Effector CD4-positive, alpha-beta T cell (primary cell): ENCODE results near the gene PLA2G6.
A peak's percentile ranks its signal among the peaks of the same experiment; 100 is the strongest.

Experiments used
- DNase-seq: peaks from one replicate; pipeline ENCODE4 v3.0.0-alpha.2; 2020
- total RNA-seq: gene quantifications from one replicate; lab custom pipeline; 2026; lab: John Stamatoyannopoulos, UW

PLA2G6 gene, protein sequence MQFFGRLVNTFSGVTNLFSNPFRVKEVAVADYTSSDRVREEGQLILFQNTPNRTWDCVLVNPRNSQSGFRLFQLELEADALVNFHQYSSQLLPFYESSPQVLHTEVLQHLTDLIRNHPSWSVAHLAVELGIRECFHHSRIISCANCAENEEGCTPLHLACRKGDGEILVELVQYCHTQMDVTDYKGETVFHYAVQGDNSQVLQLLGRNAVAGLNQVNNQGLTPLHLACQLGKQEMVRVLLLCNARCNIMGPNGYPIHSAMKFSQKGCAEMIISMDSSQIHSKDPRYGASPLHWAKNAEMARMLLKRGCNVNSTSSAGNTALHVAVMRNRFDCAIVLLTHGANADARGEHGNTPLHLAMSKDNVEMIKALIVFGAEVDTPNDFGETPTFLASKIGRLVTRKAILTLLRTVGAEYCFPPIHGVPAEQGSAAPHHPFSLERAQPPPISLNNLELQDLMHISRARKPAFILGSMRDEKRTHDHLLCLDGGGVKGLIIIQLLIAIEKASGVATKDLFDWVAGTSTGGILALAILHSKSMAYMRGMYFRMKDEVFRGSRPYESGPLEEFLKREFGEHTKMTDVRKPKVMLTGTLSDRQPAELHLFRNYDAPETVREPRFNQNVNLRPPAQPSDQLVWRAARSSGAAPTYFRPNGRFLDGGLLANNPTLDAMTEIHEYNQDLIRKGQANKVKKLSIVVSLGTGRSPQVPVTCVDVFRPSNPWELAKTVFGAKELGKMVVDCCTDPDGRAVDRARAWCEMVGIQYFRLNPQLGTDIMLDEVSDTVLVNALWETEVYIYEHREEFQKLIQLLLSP
- 54.2 reads per million, percentile 70 among the genes with 10 or more reads in this experiment for total RNA-seq

DNA sequence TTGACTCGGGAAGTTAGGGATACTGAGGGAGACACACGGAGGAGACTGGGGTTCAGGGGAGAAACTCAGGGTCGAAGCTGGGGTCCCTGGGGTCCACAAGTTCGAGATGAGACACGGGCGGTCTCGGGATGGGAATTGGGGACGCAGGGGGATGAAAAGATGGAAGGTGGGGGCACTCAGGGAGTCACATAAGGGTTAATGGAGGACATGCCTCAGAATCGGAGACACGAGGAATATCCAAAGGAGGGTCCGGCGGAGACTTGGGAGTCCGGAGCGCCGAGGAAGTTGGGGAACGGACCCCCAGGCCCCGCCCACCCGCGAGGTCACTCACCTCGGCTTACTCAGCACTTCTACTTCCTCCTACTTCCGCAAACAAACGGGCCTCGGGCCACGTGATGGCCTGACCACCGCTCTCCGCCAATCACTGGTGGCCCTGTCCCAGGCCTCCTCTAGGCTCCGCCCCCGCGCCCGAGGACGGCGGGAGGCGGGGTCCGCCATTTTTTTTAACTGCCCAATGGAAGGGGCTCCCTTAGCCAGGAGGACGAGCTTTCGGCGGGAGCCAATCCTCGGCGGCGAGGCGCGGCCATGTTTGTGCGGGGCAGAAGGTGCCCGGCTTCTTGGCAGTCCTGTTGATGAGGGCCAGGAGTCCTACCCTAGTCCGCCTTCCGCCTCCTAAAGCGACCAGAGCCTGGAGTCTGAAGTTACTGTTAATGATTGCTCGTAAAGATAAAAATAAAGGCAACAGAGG is at the start of gene PLA2G6:
Gene PLA2G6, minus strand, starts transcription at position 378 of the 748 bp plus-strand sequence. CDS start 12,404 bp downstream, outside the sequence.
- DNase-seq = peak; percentile 91

DNA sequence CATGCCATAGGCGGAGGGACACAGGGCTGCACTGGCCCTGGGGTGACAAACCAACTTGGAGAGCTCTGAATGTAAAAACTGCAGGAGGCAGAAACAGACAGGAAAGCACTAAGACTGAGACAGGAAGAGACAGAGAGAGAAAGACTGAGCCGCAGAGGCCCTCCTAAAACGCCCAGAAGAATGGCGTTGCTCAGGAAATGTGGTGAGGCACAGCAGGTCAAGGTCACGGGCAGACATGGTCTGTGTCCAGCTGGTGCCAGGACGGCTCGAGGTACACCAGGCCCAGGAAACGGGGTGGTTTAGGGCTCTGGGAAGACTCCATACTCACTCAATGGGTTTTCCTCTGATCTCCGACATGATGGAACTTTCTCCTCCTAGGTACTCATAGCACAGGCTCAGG is 49.3 kb upstream of the PLA2G6 start:
- no peak for DNase-seq

DNA sequence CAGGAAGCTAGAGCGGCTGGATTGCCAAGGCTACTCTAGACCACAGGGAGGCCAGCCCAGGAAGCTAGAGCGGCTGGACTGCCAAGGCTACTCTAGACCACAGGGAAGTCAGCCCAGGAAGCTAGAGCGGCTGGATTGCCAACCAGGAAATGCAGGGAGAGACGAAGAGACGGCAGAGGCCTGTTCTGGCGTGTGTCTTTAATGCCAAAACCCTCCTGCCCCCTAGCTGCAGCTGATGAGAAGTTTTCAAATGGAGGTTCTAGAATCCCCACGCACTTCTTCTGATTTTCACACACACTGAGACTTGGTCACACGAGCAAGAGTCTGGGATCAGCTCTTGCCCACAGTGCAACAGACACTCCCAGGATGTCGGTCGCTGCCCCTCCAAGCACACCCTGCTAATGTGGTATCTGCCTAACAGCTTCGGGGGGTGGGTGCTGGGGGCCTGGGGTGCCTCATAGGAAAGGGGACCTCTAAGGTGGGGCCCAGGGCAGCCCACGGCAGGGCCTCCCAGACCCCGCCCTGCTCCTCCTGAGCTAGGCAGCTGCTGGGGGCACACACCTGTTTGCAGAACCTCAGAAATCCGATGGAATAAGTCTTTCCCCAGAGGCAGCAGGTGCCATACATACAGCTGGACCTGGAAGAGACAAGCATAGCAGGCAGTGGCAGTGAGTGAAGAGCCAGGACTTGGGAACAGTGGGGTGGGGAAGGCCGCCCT is 48.6 kb upstream of the PLA2G6 start:
- DNase-seq = peak; percentile 27

DNA sequence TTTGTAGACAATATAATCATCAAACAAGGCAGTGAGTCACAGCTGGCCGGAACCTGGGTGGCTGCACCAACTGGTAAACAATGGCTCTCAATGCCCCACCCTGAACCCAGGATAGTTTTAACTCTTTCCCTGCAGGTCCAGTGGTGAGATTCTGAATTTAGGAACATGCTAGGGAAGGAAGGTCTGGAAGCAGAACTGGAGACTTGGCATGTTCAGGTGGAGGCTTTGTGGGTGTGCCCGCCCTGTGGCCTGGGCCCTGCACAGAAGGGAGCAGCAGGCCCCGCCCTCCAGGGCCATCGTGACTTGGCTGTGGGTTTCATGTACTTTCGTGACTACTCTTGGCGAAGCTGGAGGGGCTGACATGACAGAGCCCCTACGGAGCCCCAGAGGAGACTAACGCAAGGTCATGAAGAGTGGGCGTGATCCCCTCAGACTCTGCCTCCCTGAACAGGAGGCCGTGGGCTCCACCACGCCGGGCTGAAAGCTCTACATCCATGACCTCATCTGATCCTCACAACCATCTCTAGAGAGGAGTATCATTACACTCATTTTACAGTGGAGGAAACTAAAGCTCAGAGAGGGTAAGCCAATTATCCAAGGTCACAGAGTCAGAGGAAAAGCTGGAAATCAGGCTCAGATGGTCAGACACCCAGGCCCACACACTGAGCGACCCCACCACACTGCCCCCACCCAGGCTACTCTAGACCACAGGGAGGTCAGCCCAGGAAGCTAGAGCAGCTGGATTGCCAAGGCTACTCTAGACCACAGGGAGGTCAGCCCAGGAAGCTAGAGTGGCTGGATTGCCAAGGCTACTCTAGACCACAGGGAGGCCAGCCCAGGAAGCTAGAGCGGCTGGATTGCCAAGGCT is 47.5 kb upstream of the PLA2G6 start:
- DNase-seq = no peak

DNA sequence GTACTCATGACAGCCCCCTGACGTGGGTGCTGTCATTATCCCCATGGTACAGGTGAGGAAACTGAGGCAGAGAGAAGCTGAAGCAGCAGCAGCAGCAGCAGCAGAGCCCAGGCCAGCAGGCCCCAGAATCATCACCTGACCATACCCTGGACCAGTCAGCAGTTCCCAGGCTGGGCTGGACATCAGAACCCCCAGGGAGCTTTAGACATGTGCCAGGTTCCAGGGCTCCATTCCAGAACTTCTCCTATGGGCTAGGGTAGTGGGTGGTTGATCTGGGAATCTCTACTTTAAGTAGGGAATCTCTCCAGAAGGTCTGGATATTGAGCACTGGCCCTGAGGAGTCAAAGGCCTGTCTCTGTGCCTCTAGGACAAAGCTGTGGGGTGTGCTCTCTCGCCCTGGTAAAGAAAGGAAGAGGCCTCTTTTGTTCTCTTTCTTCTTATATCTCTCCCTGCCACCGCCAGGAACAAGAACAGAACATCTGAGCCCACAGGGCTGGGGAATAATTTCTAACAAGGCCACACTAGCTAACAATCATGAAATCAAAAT is 46.8 kb upstream of the PLA2G6 start:
- DNase-seq = no peak

DNA sequence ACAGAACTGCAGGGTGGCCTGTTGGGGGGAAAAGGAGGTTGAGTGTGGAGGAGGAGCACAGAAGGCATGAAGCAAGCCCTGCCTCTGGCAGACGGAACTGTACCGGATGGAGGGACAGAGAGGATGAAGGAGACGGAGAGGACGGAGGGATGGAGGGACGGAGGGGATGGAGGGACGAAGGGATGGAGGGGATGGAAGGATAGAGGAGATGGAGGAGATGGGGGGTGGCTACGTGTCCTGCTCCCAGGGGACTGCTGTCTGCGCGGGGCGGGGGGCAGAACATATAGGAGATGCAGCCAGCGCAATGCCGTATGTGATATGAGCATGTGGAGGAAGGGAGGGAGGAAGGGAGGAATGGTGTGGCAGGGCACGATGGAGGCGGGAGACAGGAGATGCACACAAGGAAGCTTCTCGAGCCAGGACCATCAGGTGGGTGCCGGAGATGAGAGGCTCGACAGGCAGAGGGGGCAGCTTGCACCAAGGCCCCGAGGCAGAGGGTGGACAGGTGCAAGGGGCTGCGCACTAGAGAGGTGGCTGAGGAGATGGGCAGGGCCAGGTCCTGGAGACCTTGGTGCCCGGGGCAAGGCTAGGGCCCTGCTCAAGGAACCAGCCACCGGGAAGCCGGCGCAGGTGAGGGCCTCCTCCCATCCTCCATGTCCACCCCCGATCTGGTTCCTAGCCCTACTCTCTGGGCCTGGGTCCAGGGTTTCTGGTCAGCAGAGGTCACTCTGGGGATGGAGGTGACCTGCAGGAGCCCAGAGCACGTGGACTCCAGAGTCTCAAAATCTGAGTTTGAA is 45.4 kb upstream of the PLA2G6 start:
- no peak for DNase-seq

DNA sequence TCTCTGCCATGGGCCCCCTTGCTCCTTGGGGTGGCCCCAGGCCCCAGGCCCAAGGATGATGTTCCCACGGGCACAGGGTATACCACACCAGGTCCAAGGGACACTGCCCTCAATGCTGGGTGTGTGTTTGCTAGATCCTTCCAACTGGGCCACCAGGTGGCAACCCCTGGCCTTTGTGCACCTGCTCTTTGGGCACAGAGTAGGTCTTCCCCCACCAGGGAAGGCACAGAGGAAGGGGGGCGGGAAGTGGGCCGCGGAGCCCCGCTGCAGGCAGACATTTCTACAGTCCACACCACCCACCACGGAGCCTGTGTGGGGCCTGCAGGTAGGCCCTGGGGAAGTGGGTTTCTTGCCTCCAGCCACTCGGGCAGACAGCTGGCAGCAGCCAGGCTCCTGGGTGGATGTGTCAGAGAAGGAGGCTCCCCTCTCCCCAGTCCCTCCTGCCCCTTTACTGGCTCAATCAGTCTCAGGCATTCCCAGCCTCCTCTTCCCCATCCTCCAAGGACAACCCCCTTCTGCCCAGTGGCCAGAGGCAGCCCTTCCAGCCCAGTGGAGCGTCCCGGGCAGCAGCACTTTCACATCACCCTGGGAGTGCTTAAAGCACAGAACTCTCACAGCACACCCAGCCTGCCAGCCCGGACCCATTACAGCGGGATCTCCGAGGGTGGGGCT is 41.8 kb upstream of the PLA2G6 start:
- no peak for DNase-seq

DNA sequence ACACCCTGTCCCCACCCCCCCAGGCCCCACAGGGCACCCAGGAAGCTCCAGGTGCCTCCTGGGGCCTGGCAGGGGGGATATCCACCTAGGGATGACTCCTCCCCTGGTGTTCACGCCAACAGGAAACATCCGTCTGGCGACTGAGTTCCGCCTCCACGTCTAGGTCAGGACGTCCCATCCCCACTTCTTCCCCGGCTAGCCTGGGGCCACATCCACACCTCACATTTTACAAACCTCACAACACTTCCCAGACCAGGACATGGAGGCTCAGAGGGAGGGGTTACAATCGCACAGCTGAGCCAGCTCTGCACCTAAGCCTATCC is 41.1 kb upstream of the PLA2G6 start:
- no peak for DNase-seq

DNA sequence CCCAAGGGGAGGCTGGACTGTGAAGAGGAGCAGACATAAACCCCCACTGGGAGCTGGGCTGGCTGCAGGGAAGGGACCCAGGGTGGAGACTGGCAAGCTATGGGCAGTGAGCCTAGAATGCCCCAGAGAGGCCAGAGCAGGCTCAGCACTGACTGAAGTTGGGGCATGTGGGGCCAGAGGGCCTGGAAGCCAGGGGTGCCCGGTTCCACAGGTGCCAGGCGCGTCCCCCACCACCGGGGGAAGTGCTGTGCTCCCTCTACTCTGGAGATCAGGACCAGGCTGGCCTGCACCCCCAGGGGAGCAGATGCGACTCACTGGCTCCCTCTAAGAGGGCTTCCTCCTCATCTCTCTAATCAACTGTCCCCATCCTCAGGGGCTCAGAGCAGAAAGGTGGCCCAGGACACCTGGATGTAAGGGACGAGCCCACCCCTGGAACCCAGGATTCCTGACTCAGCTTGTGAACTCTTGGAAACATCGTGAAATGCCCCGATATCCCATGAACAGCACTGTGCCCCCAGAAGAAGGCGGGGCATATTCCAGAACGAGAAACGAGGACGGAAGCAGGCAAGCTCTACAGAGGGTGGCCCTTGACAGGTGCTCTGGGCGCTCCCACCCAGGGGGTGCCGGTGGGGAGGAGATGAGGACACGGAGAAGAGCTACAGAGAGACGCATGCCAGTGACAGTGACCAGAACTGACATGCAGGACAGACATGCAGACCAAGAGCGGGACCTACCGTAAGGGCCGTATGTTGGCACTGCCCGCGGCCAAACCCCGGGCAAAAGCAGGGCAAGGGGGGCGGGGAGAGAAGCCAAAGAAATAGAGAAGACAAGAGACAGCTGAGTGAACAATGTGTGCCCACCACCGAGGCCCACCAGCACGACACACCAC is 40.5 kb upstream of the PLA2G6 start:
- no peak for DNase-seq

DNA sequence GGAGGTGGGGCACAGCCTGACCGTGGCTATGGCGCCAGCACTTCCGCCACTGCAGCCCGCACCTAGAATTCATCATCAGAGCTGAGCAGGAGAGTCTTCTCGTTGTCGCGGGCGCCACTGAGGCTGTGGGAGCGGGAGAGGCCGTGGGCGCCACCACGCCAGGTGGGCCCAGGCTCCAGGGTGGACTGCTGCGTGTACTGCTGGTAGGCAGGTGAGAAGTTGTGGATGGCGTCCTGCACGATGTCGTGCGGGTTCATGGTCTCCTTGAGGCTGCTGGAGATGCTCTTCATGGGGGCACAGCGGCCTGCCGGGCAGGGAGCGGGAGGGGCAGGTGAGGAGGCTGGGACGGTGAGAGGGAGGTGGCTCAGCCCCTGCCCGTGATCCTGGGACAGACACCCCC is 39.8 kb upstream of the PLA2G6 start:
- DNase-seq = no peak

DNA sequence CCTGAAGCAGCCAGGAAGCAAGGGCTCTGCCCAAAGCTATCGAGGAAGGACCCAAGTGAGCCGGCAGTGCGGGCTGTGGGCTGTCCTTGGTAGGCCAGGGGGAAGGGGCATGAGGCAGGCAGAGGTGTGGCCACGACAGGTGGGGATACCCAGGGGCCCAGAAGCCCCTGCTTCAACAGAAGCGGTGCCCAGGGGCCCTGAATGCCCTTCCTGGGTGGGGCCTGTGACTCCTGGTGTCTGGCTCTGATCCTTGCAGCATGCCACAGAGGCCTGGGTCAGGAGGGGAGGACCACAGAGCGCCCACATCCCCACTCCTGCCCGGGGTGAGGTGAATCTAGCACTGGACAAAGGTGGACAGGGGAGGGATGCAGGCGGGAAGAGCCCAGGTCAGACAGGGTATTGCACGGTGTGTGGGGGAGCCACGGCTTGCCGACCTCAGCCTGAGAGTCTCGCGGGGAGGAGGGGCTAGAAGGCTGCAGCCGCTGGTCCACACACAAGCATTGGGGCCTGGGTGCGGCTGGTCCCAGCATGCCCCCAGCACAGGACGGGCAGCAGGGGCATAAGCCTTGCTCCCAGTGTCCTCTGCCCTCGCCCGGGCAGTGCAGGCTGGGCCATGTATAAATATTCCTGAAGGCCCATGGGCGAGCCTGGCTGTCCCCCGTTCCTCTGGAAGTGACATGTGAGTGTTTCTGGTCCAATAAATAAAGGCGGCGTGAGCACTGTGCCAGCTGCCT is 39.2 kb upstream of the PLA2G6 start:
- DNase-seq = no peak

DNA sequence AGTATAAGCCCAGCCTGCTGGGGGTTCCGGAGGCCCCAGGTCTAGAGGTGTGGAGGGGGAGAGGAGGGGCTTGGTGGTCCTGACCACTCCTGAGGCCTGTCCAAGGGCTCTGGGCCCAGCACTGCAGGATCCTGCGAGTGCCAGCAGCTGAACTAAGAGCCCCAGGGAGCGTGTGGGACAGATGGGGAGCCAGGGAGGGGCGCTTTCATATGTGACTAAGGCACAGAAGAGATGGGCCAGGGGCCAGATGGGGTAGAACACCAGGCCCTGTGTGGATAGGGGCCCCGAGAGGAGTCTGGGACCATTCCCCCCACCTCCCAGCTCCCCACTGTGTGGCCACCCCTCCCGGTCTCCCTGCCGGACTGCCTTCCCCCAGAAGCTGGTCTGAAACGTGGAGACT is 38.5 kb upstream of the PLA2G6 start:
- DNase-seq = no peak

DNA sequence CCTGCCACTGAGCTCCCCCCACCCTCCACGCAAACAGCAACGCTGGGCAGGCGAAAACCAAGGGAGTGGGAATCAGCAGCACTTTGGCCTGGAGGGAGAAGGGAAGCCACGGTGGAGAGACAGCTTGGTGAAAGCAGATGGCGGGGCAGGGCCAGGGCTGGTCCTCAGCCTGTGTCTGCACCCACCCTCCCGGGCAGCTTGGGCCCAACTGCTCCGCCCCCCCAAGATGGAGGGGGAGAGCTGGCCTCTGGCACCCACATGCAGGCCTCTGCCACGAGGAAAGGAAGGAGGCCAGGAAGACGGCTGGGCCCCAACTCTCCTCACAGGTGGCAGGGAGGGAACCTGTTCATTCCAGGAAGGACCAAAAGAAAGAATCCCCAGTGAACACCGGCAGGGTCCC is 38.0 kb upstream of the PLA2G6 start:
- DNase-seq = no peak

DNA sequence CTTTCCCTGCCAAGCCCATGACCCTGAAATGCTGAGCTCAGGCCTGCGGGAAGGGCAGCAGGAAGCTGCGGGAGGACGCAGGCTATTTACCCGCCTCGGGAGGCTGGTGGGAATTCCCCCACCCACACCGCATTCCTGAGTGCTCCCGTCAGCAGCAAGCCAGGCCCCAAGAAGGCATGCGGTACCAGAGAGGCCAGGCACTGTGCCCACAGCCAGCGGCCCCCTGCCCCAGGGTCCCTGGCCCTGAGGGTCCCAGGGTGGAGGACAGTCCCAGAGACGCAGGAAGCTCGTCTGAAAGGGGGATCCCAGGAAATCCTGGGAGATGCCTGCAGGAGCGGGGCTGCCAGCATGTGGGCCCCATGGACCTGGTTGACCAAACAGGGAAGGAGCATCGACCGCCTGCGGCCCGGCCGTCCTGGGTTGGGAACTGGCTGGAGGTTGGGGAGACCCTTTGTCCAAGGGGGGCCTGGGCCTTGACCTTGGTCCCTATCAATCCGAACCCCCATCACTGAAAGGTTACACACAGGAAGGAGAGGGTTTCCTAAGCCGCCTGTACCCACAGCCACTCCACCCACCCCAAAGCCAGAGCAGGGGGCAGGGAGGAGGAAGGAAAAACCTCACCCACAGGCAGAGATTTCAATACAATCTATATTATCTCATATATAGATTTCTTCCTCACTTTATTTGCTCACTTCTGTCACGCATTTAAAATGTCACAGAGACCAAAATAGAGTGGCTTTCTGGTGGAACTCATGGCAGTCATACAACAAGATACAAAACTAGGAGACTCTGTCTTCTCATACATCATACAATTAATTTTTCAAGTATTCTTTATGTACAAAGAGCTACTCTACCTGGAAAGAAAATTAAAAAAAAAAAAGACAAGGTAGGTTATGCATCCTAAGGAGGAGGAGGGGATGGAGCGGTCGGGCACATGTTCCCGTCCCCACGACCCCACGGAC is 37.3 kb upstream of the PLA2G6 start:
- DNase-seq = peak; percentile 38

DNA sequence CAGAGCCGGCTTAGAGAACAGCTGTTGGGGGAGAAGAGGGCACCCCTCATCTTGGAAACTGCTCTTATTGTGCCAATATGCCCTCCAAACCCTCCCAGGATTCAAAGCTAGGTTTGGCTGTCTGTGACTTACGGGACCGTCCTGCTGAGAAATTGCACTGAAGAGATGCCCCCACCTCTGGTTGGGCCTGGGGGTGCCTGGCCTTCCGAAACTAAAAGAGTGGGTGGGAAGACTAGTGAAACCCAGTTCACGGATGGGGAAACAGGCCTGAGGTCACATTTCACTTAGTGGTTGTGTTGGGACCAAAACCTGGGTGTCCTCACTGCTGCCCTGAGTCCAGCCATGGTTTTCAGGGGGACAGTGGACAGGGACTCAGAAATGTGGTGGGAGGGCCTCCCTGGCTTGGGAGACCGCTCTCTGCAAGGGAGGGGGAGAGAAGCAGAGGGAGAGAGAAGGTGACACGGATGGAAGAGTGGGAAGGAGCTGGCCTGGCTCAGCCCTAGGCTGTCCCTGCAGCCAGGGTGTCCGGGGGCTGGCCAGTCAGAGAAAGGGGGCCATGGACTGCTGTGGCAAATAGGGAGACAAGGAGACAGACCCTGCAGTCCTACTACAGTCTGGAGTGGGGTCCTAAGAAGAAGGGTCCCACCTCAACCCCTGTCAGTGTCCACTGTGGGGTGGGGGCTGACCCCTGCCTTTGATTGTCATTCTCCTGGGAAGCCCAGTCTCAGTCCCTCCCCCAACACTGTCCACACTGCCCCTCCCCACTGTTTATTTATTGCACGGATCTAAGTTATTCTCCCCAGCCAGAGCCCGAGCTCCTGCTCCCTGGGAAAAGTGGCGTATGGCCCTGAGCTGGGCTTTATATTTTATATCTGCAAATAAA is 33.8 kb upstream of the PLA2G6 start:
- no peak for DNase-seq
